PFSK-1 (cell line): Measurements from ENCODE around the gene CHRM1.

Experiments
- FOXP2 ChIP-seq: optimal IDR thresholded peaks from 2 replicates; pipeline ENCODE3; 2011; ENCODE audit warnings: borderline replicate concordance, control low read depth, inconsistent platforms; ENCODE audit not compliant: insufficient read depth; ENCODE audit errors: extremely low read length, extremely low read depth
- POLR2AphosphoS5 ChIP-seq: IDR thresholded peaks from 2 replicates; pipeline ENCODE4 v1.6.1; 2012; ENCODE audit warnings: low read depth, mild to moderate bottlenecking, control low read depth, low read length, moderate library complexity
- SIN3A ChIP-seq: IDR thresholded peaks from 2 replicates; pipeline ENCODE4 v1.6.1; 2012; ENCODE audit warnings: mild to moderate bottlenecking, low read length, moderate library complexity, borderline replicate concordance; ENCODE audit not compliant: insufficient read depth
- TAF1 ChIP-seq: IDR thresholded peaks from 2 replicates; pipeline ENCODE4 v1.6.1; 2012; ENCODE audit warnings: low read length, control low read depth, borderline replicate concordance; ENCODE audit not compliant: insufficient read depth
- TF ChIP-seq, protein P1 (sequence below), 2 experiments: IDR thresholded peaks; 2 replicates each; pipeline versions ENCODE4 v1.6.1 to v1.8.0; 2011 to 2012; ENCODE audit warnings: low read depth in 2 of 2, low read length in 2 of 2, control low read depth in 1 of 2, inconsistent platforms in 1 of 2, mild to moderate bottlenecking in 1 of 2, moderate library complexity in 1 of 2; ENCODE audit not compliant: insufficient read depth in 1 of 2

The CHRM1 gene

DNA sequence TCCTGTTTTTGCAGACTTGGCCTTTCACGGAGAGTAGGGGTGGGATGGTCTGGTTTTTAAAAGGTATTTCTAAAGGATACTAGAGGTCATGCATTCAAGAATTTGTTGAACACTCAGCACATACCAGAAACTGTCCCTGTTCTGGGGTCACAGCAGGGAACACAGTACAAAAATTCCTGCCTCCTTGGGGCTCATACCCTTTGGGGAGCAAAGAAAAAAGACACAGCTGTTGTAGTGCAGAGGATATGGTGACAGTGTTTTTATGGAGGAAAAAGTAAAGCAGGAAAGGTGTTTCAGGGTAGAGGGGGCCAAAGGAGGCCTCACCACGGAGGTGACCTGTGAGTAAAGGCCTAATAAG lies 32.1 kb downstream of the CHRM1 start:
- TF ChIP-seq POLR2AphosphoS5 (no peak), SIN3A (no peak), TAF1 (no peak), FOXP2 (no peak)
- TF ChIP-seq, protein P1, sequence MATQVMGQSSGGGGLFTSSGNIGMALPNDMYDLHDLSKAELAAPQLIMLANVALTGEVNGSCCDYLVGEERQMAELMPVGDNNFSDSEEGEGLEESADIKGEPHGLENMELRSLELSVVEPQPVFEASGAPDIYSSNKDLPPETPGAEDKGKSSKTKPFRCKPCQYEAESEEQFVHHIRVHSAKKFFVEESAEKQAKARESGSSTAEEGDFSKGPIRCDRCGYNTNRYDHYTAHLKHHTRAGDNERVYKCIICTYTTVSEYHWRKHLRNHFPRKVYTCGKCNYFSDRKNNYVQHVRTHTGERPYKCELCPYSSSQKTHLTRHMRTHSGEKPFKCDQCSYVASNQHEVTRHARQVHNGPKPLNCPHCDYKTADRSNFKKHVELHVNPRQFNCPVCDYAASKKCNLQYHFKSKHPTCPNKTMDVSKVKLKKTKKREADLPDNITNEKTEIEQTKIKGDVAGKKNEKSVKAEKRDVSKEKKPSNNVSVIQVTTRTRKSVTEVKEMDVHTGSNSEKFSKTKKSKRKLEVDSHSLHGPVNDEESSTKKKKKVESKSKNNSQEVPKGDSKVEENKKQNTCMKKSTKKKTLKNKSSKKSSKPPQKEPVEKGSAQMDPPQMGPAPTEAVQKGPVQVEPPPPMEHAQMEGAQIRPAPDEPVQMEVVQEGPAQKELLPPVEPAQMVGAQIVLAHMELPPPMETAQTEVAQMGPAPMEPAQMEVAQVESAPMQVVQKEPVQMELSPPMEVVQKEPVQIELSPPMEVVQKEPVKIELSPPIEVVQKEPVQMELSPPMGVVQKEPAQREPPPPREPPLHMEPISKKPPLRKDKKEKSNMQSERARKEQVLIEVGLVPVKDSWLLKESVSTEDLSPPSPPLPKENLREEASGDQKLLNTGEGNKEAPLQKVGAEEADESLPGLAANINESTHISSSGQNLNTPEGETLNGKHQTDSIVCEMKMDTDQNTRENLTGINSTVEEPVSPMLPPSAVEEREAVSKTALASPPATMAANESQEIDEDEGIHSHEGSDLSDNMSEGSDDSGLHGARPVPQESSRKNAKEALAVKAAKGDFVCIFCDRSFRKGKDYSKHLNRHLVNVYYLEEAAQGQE (IDR thresholded peaks at IDR 0.05; ENCODE audit: insufficient read depth in 1 of 2, low read depth in 2 of 2, low read length in 2 of 2): no peak

DNA sequence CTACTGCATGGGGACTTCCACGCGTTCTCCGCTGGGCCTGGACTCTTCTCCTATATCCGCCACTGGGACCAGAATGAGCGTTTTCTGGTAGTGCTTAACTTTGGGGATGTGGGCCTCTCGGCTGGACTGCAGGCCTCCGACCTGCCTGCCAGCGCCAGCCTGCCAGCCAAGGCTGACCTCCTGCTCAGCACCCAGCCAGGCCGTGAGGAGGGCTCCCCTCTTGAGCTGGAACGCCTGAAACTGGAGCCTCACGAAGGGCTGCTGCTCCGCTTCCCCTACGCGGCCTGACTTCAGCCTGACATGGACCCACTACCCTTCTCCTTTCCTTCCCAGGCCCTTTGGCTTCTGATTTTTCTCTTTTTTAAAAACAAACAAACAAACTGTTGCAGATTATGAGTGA lies 32.8 kb downstream of the CHRM1 start:
- TF ChIP-seq POLR2AphosphoS5 (0 out of 2 replicates have a peak, but pooled peaks have one; percentile 2), FOXP2 (no peak)

DNA sequence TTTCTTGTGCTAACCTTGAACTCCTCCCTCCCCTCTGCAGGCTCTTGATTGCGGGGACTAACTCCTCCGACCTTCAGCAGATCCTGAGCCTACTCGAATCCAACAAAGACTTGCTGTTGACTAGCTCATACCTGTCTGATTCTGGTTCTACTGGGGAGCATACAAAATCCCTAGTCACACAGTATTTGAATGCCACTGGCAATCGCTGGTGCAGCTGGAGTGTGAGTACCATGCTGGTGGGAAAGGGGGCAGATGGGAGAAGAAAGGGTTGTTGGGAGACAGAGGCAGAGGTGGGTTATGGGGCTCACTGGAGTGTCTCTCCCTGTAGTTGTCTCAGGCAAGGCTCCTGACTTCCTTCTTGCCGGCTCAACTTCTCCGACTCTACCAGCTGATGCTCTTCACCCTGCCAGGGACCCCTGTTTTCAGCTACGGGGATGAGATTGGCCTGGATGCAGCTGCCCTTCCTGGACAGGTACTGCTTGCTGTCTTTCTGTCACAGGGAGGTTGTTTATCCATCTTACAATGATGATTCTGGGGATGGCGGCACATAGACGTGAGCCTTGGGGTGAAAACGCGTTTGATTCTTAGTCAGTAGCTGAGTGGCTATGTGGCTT lies 35.9 kb downstream of the CHRM1 start:
- no peak for TF ChIP-seq FOXP2
- 0 out of 2 replicates have a peak, but pooled peaks have one; percentile 6 for TF ChIP-seq POLR2AphosphoS5

DNA sequence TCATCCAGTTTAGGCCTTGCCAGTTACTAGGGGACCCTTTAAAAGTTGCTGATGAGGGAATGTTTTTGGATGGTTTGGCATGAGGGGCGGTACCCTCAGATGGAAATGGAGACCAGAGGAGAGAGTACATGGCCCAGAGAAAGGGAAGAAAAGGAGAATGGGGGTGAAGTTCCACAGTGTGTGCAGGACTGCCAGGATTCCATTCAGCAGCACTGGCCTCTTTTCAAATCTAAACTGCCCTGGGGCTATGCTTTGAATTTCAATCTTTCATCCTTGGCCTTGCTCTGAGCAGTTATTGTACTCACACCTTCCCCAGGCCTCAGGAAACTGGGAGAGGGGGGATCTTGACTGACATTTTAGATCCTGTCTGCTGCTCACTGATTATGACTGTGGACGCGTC lies 37.5 kb downstream of the CHRM1 start:
- TF ChIP-seq FOXP2: no peak
- TF ChIP-seq TAF1: no peak
- no peak for TF ChIP-seq SIN3A
- TF ChIP-seq POLR2AphosphoS5: no peak
- TF ChIP-seq, protein P1 (IDR thresholded peaks at IDR 0.05; ENCODE audit: insufficient read depth in 1 of 2, low read depth in 2 of 2, low read length in 2 of 2): no peak

DNA sequence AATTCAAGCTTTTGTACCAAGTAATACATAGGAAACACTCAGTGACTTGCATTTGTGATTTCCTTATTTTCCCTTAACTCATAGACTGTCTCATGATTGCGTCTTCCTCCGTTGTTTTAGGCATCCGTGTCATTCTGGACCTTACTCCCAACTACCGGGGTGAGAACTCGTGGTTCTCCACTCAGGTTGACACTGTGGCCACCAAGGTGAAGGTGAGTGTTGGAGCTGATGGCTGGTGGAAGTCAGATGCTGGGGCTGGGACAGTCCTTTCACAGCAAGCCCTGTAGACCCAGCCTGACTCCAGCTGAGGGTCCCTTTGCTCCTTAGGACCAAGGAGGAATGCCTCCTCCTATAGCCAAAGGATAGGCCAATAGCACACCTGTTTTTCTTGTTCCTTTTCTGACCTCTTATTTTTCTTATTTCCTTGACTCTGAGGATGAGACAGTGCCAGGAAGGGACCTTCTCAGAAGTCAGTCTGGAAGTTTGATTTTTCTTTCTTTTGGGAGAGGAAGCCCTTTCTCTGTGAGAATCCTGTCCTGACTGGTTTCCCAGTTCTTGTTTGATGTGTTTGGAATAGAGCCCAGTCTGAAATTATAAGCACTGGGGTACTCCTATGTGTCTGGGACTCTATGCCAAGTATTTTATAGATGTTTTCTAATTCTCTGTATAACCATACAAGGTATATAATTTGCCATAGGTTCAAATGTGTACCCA lies 38.2 kb downstream of the CHRM1 start:
- TF ChIP-seq SIN3A (no peak), POLR2AphosphoS5 (no peak; the same call in 1 of the 2 replicates), FOXP2 (no peak), TAF1 (no peak)
- TF ChIP-seq, protein P1 (IDR thresholded peaks at IDR 0.05; ENCODE audit: insufficient read depth in 1 of 2, low read depth in 2 of 2, low read length in 2 of 2): no peak

DNA sequence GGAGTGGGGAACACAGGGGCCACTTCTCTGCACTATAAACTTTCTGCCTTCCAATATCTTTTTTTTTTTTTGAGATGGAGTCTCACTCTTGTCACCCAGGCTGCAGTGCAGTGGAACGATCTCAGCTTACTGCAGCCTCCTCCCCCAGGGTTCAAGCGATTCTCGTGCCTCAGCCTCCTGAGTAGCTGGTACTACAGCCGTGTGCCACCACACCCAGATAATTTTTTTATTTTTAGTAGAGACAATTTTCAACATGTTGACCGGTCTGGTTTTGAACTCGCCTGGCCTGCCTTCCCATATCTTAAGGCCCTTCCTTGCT lies 38.8 kb downstream of the CHRM1 start:
- TF ChIP-seq, protein P1 (IDR thresholded peaks at IDR 0.05; ENCODE audit: insufficient read depth in 1 of 2, low read depth in 2 of 2, low read length in 2 of 2): no peak
- TF ChIP-seq POLR2AphosphoS5 (no peak), FOXP2 (no peak), SIN3A (no peak), TAF1 (no peak)
